KBM-7 (cell line): Measurements from ENCODE around the gene PCNX2.

Source experiments
- DNase-seq: peaks from one replicate; pipeline ENCODE4 v3.0.0-alpha.2; 2015
- in situ Hi-C: fragments of 300-500 bp; cut with MboI; formaldehyde crosslinking; loops from 2 replicates; pipeline ENCODE4 v1.14.3; 2020; ENCODE audit warnings: low sequenced_read_pairs, low pct_unique_long_range_greater_than_20kb, mixed read lengths

The PCNX2 gene

GRCh38 chr1:233319272-233319671, 23.7 kb upstream of the PCNX2 start:
- DNase-seq = no peak
- in situ Hi-C loops = no loop called here

GRCh38 chr1:233316473-233316872, 20.9 kb upstream of the PCNX2 start:
- in situ Hi-C loops = no loop called here

GRCh38 chr1:233315718-233316301, 20.3 kb upstream of the PCNX2 start:
- in situ Hi-C loops = no loop called here
- no peak for DNase-seq

More at GRCh38 chr1:233316473-233316872, 20.9 kb upstream of the PCNX2 start:
- DNase-seq = no peak

- no peak for DNase-seq
- in situ Hi-C loops = no loop called here
Measured at GRCh38 chr1:233313434-233314155, 18.1 kb upstream of the PCNX2 start.

- in situ Hi-C loops = no loop called here
- DNase-seq = peak; percentile 59
Measured at GRCh38 chr1:233304489-233305102, 9.1 kb upstream of the PCNX2 start.

- no peak for DNase-seq
- in situ Hi-C loops = no loop called here
Measured at GRCh38 chr1:233300326-233300725, 4.8 kb upstream of the PCNX2 start.

- in situ Hi-C loops = no loop called here
- DNase-seq = no peak
Measured at GRCh38 chr1:233299450-233299849, 3.9 kb upstream of the PCNX2 start.

GRCh38 chr1:233295975-233296322, 424 bp upstream of the PCNX2 start:
- in situ Hi-C loops = no loop called here
- no peak for DNase-seq

- peak; percentile 45 for DNase-seq
- in situ Hi-C loops = no loop called here
Measured at GRCh38 chr1:233294913-233295236, 650 bp downstream of the PCNX2 start.

- no peak for DNase-seq
- in situ Hi-C loops = no loop called here
Measured at GRCh38 chr1:233293556-233294446, 1.7 kb downstream of the PCNX2 start.

GRCh38 chr1:233290396-233291034, 5.0 kb downstream of the PCNX2 start:
- no peak for DNase-seq
- in situ Hi-C loops = no loop called here

- DNase-seq = no peak
- in situ Hi-C loops = no loop called here
Measured at GRCh38 chr1:233289676-233290075, 5.8 kb downstream of the PCNX2 start.

- DNase-seq = no peak
Measured at GRCh38 chr1:233282582-233282886, 13.0 kb downstream of the PCNX2 start.

GRCh38 chr1:233281711-233282581, 13.6 kb downstream of the PCNX2 start:
- peak; percentile 41 for DNase-seq
- in situ Hi-C loops = no loop called here

More at GRCh38 chr1:233282582-233282886, 13.0 kb downstream of the PCNX2 start:
- in situ Hi-C loops = no loop called here

GRCh38 chr1:233279971-233280370, 15.6 kb downstream of the PCNX2 start:
- in situ Hi-C loops = no loop called here
- no peak for DNase-seq

- in situ Hi-C loops = no loop called here
- no peak for DNase-seq
Measured at GRCh38 chr1:233278631-233279030, 16.9 kb downstream of the PCNX2 start.

GRCh38 chr1:233277637-233278606, 17.6 kb downstream of the PCNX2 start:
- no peak for DNase-seq
- in situ Hi-C loops = no loop called here

- in situ Hi-C loops = no loop called here
- DNase-seq = no peak
Measured at GRCh38 chr1:233269656-233270055, 25.9 kb downstream of the PCNX2 start.
